Endothelial cell of umbilical vein (primary cell): ENCODE results near the gene ADCY7. TPM values are rescaled to one million over a fixed set of nuclear protein-coding genes. Genes with fewer than 3 reads are reported as not detected.

ENCODE experiments used
- BruUV-seq: library from RNA; stranded (reverse); fragments of 400-500 nt; replicated peaks from 2 replicates; lab custom pipeline; 2021; lab: Mats Ljungman, UMichigan
- CTCF ChIA-PET: fragments of 300-600, 350-600 bp; sonication (Branson Sonifier 250); formaldehyde crosslinking; loops from one replicate; lab custom pipeline; 2021; ENCODE audit warnings: antibody characterized with exemption, inconsistent platforms; lab: Charles Lee
- POLR2A ChIA-PET: fragments of 300-600, 350-600 bp; sonication (Branson Sonifier 250); formaldehyde crosslinking; loops from one replicate; lab custom pipeline; 2021; ENCODE audit warnings: antibody characterized with exemption, inconsistent platforms; lab: Charles Lee
- DNase-seq: peaks from one replicate; pipeline ENCODE4 v3.0.0-alpha.2; 2011; ENCODE audit warnings: low read depth, low spot score
- FAIRE-seq: peaks from 2 replicates; lab custom pipeline; 2011; peaks lifted over from hg19 to GRCh38; lab: Jason Lieb, UNC
- H2AFZ ChIP-seq: 2 replicates; pipeline ENCODE4 v1.6.0; 2012; ENCODE audit warnings: low read depth, low read length, control low read depth, inconsistent platforms
- H3K27ac ChIP-seq: 2 replicates; pipeline ENCODE4 v1.5.1; 2011; ENCODE audit warnings: low read depth, mild to moderate bottlenecking, control low read depth, low read length, moderate library complexity; ENCODE audit not compliant: insufficient read depth
- H3K27me3 ChIP-seq, 2 experiments: 2 replicates each; pipeline versions ENCODE4 v1.6.0 to v1.6.1; 2011; ENCODE audit warnings: low read length in 2 of 2, mixed read lengths in 1 of 2; ENCODE audit not compliant: control insufficient read depth in 2 of 2, insufficient read depth in 2 of 2
- H3K36me3 ChIP-seq, 2 experiments: 2 replicates in 1 of 2; 3 replicates in 1 of 2; pipeline ENCODE4 v1.5.1; 2011; ENCODE audit warnings: low read length in 2 of 2, mild to moderate bottlenecking in 1 of 2, moderate library complexity in 1 of 2; ENCODE audit not compliant: control insufficient read depth in 2 of 2, insufficient read depth in 2 of 2; ENCODE audit errors: extremely low read depth in 1 of 2
- H3K4me1 ChIP-seq: 3 replicates; pipeline ENCODE4 v1.5.1; 2011; ENCODE audit warnings: mild to moderate bottlenecking, low read length; ENCODE audit not compliant: control insufficient read depth, insufficient read depth; ENCODE audit errors: extremely low read depth
- H3K4me2 ChIP-seq: 2 replicates; pipeline ENCODE4 v1.6.1; 2011; ENCODE audit warnings: low read length, control low read depth, mixed read lengths; ENCODE audit not compliant: insufficient read depth
- H3K4me3 ChIP-seq, 3 experiments: fragments of 200-600 bp in 1 of 3; sonication (generic), shearing (Covaris generic) in 1 of 3; replicated peaks in 1 of 3; 2 replicates each; pipeline ENCODE4 v1.5.1; 2011 to 2016; ENCODE audit warnings: control low read depth in 3 of 3, low read length in 3 of 3, mild to moderate bottlenecking in 2 of 3, inconsistent platforms in 1 of 3, low read depth in 1 of 3, moderate library complexity in 1 of 3; ENCODE audit not compliant: insufficient read depth in 1 of 3
- H3K79me2 ChIP-seq: 2 replicates; pipeline ENCODE4 v1.6.0; 2012; ENCODE audit warnings: low read length, inconsistent platforms; ENCODE audit not compliant: control insufficient read depth, insufficient read depth
- H3K9ac ChIP-seq: replicated peaks from 2 replicates; pipeline ENCODE3; 2011; ENCODE audit warnings: low read length, control low read depth; ENCODE audit not compliant: insufficient read depth; ENCODE audit errors: extremely low read depth
- H3K9me1 ChIP-seq: replicated peaks from 3 replicates; pipeline ENCODE4 v1.6.0; 2011; ENCODE audit warnings: mild to moderate bottlenecking, low read length; ENCODE audit not compliant: control insufficient read depth, insufficient read depth; ENCODE audit errors: extremely low read depth
- H3K9me3 ChIP-seq: replicated peaks from 2 replicates; pipeline ENCODE4 v1.5.1; 2012; ENCODE audit warnings: low read length, inconsistent platforms; ENCODE audit not compliant: control insufficient read depth, insufficient read depth
- H4K20me1 ChIP-seq: replicated peaks from 2 replicates; pipeline ENCODE3; 2011; ENCODE audit warnings: mild to moderate bottlenecking, low read length; ENCODE audit not compliant: control insufficient read depth, insufficient read depth; ENCODE audit errors: extremely low read depth
- CTCF ChIP-seq, 2 donors: IDR thresholded peaks; 1 replicate in 1 of 2; 2 replicates in 1 of 2; pipeline ENCODE4 v1.5.1; 2011; ENCODE audit warnings: low read length in 2 of 2, mild to moderate bottlenecking in 2 of 2, moderate library complexity in 2 of 2, control low read depth in 1 of 2, inconsistent platforms in 1 of 2, low read depth in 1 of 2; ENCODE audit not compliant: insufficient read depth in 1 of 2; ENCODE audit errors: extremely low read depth in 1 of 2
- EZH2 ChIP-seq: IDR thresholded peaks from 2 replicates; pipeline ENCODE4 v1.6.1; 2012; ENCODE audit warnings: borderline replicate concordance, low read depth, mild to moderate bottlenecking, moderate library complexity, low read length, inconsistent platforms; ENCODE audit not compliant: severe bottlenecking
- FOS ChIP-seq: IDR thresholded peaks from 2 replicates; pipeline ENCODE4 v1.6.1; 2011; ENCODE audit warnings: mild to moderate bottlenecking, low read length, moderate library complexity, borderline replicate concordance; ENCODE audit not compliant: insufficient read depth
- GATA2 ChIP-seq: IDR thresholded peaks from 2 replicates; pipeline ENCODE4 v1.7.0; 2011; ENCODE audit warnings: low read depth, mild to moderate bottlenecking, moderate library complexity, mixed read lengths, low read length; ENCODE audit not compliant: insufficient read length, insufficient read depth
- JUN ChIP-seq: IDR thresholded peaks from 2 replicates; pipeline ENCODE4 v1.6.1; 2011; ENCODE audit warnings: borderline replicate concordance, low read depth; ENCODE audit not compliant: insufficient read length, insufficient read depth
- MYC ChIP-seq: IDR thresholded peaks from one replicate; pipeline ENCODE4 v1.6.1; 2011; ENCODE audit warnings: mild to moderate bottlenecking, low read depth, low read length
- POLR2A ChIP-seq: IDR thresholded peaks from 2 replicates; pipeline ENCODE4 v1.6.1; 2012; ENCODE audit warnings: low read depth, mild to moderate bottlenecking, control low read depth, low read length
- POLR2AphosphoS5 ChIP-seq: IDR thresholded peaks from 2 replicates; pipeline ENCODE4 v1.6.1; 2012; ENCODE audit warnings: low read depth, mild to moderate bottlenecking, control low read depth, low read length, moderate library complexity; ENCODE audit not compliant: insufficient read depth
- dilution Hi-C: fragments of 300-500 bp; cut with MboI; formaldehyde crosslinking; loops from one replicate; pipeline ENCODE4 v1.15.0; 2019; ENCODE audit warnings: low sequenced_read_pairs; ENCODE audit not compliant: extremely low pct_ligation_motif_present
- intact Hi-C: fragments of 100-400 bp; cut with micrococcal nuclease; formaldehyde crosslinking; loops from one replicate; pipeline ENCODE4 v1.10.0; 2022
- polyA plus RNA-seq, 4 experiments: library from polyadenylated mRNA; depleted of rRNA in 3 of 4; stranded (reverse) in 3 of 4; unstranded in 1 of 4; fragments of >200 nt; gene quantifications; 2 replicates each; pipeline versions ENCODE4 v1.2.1 to v1.2.3, GENCODE V29; 2011 to 2012; ENCODE audit warnings: missing spikeins in 1 of 4
- total RNA-seq: library from RNA; stranded (reverse); gene quantifications from 2 replicates; pipeline ENCODE4 v1.2.3, GENCODE V29; 2021
- TF ChIP-seq, protein P1 (sequence below): IDR thresholded peaks from 2 replicates; pipeline ENCODE4 v1.6.1; 2011; ENCODE audit not compliant: insufficient read depth, insufficient read length

Gene ADCY7
- total and polyA plus RNA-seq, 2 donors (not counting 3 experiments of a cell fraction or from before 2014, with no cell fraction given): 3.5 to 9.3 TPM

- TF ChIP-seq, protein P1, sequence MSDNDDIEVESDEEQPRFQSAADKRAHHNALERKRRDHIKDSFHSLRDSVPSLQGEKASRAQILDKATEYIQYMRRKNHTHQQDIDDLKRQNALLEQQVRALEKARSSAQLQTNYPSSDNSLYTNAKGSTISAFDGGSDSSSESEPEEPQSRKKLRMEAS: no peak
- no peak for TF ChIP-seq FOS
- no peak for TF ChIP-seq POLR2A
- TF ChIP-seq EZH2: no peak
- no peak for TF ChIP-seq CTCF (IDR thresholded peaks at IDR 0.05; ENCODE audit: extremely low read depth in 1 of 2, insufficient read depth in 1 of 2, low read depth in 1 of 2, low read length in 2 of 2)
- no peak for TF ChIP-seq POLR2AphosphoS5
- TF ChIP-seq MYC: no peak
- TF ChIP-seq GATA2: no peak
- no peak for TF ChIP-seq JUN
- Histone ChIP-seq H3K4me1 (no peaks in the 10 kb centered on the region), H3K4me3 (no peak overlapping the region), H3K9ac (no peak overlapping the region), H3K27me3 (no peaks in the 10 kb centered on the region), H2AFZ (no peak overlapping the region), H4K20me1 (no peaks in the 10 kb centered on the region), H3K9me3 (no peaks in the 10 kb centered on the region), H3K9me1 (no peaks in the 10 kb centered on the region), H3K4me2 (no peak overlapping the region), H3K36me3 (no peaks in the 10 kb centered on the region), H3K79me2 (no peaks in the 10 kb centered on the region), H3K27ac (no peak overlapping the region)
- no peak for FAIRE-seq
- ChIA-PET POLR2A (no interaction called here), CTCF (interaction anchor here (1.8 kb wide), 1 partner anchor 16 kb away, joined by 4 read pairs; no protein-coding TSS in a partner anchor)
- dilution Hi-C loops (no loop called here), intact Hi-C loops (no loop called here)
- DNase-seq: no peak
- BruUV-seq: no TSS peak
Observed at GRCh38 chr16:50294955-50295354, 28.6 kb downstream of the ADCY7 start.
